Heart left ventricle (tissue), 16 donors: ENCODE data around the gene LRIF1. TPM values are rescaled to one million over a fixed set of nuclear protein-coding genes. Genes with fewer than 3 reads are reported as not detected.

Source experiments
- ATAC-seq, 4 donors: fragments of 200-7000 bp; cut with Tn5 transposase; one replicate each; pipeline ENCODE4 v1.9.1; 2020 to 2022; ENCODE audit warnings: moderate library complexity in 4 of 4, mild to moderate bottlenecking in 3 of 4, moderate number of reproducible peaks in 1 of 4
- DNase-seq, 5 donors: peaks; one replicate each; pipeline ENCODE4 v3.0.0-alpha.2; 2020
- H3K27ac ChIP-seq, 12 donors: fragments of 200-600 bp; sonication (generic) in 4 of 12; one replicate each; pipeline versions ENCODE4 v1.5.0 to v1.8.0; 2016 to 2022; ENCODE audit warnings: mild to moderate bottlenecking in 2 of 12
- H3K27me3 ChIP-seq, 9 donors: fragments of 200-600 bp; sonication (generic) in 2 of 9; one replicate each; pipeline versions ENCODE4 v1.5.1 to v1.8.0; 2016 to 2022; ENCODE audit warnings: mild to moderate bottlenecking in 3 of 9
- H3K36me3 ChIP-seq, 9 donors: fragments of 200-600 bp; sonication (generic) in 2 of 9; one replicate each; pipeline versions ENCODE4 v1.5.0 to v1.8.0; 2018 to 2022; ENCODE audit warnings: mild to moderate bottlenecking in 2 of 9
- H3K4me1 ChIP-seq, 12 donors: fragments of 200-600 bp; sonication (generic) in 4 of 12; one replicate each; pipeline versions ENCODE4 v1.5.0 to v1.8.0; 2016 to 2022; ENCODE audit warnings: mild to moderate bottlenecking in 3 of 12
- H3K4me3 ChIP-seq, 12 donors: fragments of 200-600 bp; sonication (generic) in 4 of 12; one replicate each; pipeline versions ENCODE4 v1.5.0 to v1.8.0; 2017 to 2022; ENCODE audit warnings: mild to moderate bottlenecking in 9 of 12, moderate library complexity in 4 of 12
- H3K9me3 ChIP-seq, 12 donors: fragments of 200-600 bp; sonication (generic) in 4 of 12; one replicate each; pipeline versions ENCODE4 v1.5.0 to v1.8.0; 2016 to 2022; ENCODE audit warnings: mild to moderate bottlenecking in 1 of 12
- CTCF ChIP-seq, 12 donors: fragments of 200-600 bp; sonication (generic) in 4 of 12; IDR thresholded peaks; one replicate each; pipeline versions ENCODE4 v1.5.0 to v1.8.0; 2018 to 2022; ENCODE audit warnings: antibody characterized with exemption in 12 of 12, mild to moderate bottlenecking in 5 of 12
- POLR2A ChIP-seq, 2 donors: fragments of 450-650 bp; IDR thresholded peaks; one replicate each; pipeline ENCODE4 v1.6.1; 2017; ENCODE audit warnings: antibody characterized with exemption in 2 of 2, mild to moderate bottlenecking in 2 of 2, moderate library complexity in 2 of 2
- WGBS, 4 donors: extraction: QIAGEN DNeasy Blood & Tissue Kit in 2 of 4; methylation state at CpG; one replicate each; pipeline versions ENCODE4 v1.1.5 to v1.1.7; 2013 to 2018; 5-methylcytosine and 5-hydroxymethylcytosine counted together
- intact Hi-C, 10 donors: fragments of 100-400 bp; cut with DNase I; formaldehyde crosslinking; loops; one replicate each; pipeline versions ENCODE4 v1.11.1 to v1.14.2; 2022
- polyA plus RNA-seq, 2 donors: library from polyadenylated mRNA; stranded (reverse); fragments of 200-250 nt; gene quantifications; one replicate each; pipeline ENCODE4 v1.2.3, GENCODE V29; 2013
- total RNA-seq, 9 donors: library from RNA; depleted of rRNA in 2 of 9; stranded (reverse); fragments of >200 nt in 2 of 9; fragmentation: NEBNext Ultra II Directional in 3 of 9; extraction: Animal tissue kit (Norgen Biotek cat#: 25700) in 3 of 9; gene quantifications; one replicate each; pipeline versions ENCODE4 v1.1.0 to v1.2.4, GENCODE V29; 2016 to 2023
- donor health status: ischemic (EF 13 %, LVEDD 7.1; RV severe dilation, severe dysfunction).
- donor health status: healthy with polysubstance abuse.
- donor health status: DM: no; HTN: yes; CAD: no.
- donor health status: DM: no; HTN: no; CAD: no.
- donor health status: ischemic (EF 25% LVEDD 6.9; RV normal size, moderate dysfunction).
- donor health status: ischemic (EF 25% LVEDD 5.7; RV mildly dilated, moderate dysfunction).
- donor health status: healthy.
- donor health status: DM: yes; HTN: yes; CAD: no.
- donor health status: ischemic (EF 35%, LVEDD 5.7; RV mildly dilated, moderate dysfunction).
- donor health status: nonischemic (EF 11% LVEDD 7.7; RV severe dilation, severe dysfunction).
- donor health status: DM: yes; HTN: yes; CAD: no.
- donor health status: PGD.
- donor health status: ischemic (EF 29% LVEDD 5.4; RV normal size, mild dysfunction).
- donor health status: nonischemic (EF 23%, LVEDD 6.1; RV moderate dilation, normal function).

Gene LRIF1
- total and polyA plus RNA-seq, 11 donors, result 11.4 to 17.8 (median 15.2) TPM

GRCh38 chr1:110927484-110928075 is 36.1 kb downstream of the LRIF1 start:
- 61 to 72% (median 64%) methylated on average over 2 of the region's 2 CpGs for WGBS, 4 donors
- Histone ChIP-seq H3K9me3 (peaks cover 0 to 24% (median 0%) of the 10 kb centered on the region in 12 donors), H3K27me3 (no peaks in the 10 kb centered on the region), H3K4me3 (no peak overlapping the region), H3K36me3 (no peaks in the 10 kb centered on the region), H3K27ac (no peak overlapping the region), H3K4me1 (no peaks in the 10 kb centered on the region)
- TF ChIP-seq CTCF (IDR thresholded peaks at IDR 0.05) (no peak), POLR2A (IDR thresholded peaks at IDR 0.05) (no peak)
- ATAC-seq (no peak), DNase-seq (no peak)
- intact Hi-C loops, result no loop called here

GRCh38 chr1:110921953-110922352 is 41.8 kb downstream of the LRIF1 start:
- peaks cover 0 to 8% (median 0%) of the 10 kb centered on the region in 12 donors for H3K9me3 ChIP-seq
- H3K4me3 ChIP-seq, result no peak overlapping the region
- DNase-seq, result no peak
- ATAC-seq, result no peak
- WGBS, 4 donors, result 85 to 94% (median 92%) methylated on average over 1 of the region's 1 CpG
- H3K4me1 ChIP-seq, result peaks cover 0 to 2% (median 0%) of the 10 kb centered on the region in 12 donors
- H3K27me3 ChIP-seq, result no peaks in the 10 kb centered on the region
- H3K36me3 ChIP-seq, result no peaks in the 10 kb centered on the region
- intact Hi-C loops, result no loop called here
- no peak overlapping the region for H3K27ac ChIP-seq
- TF ChIP-seq POLR2A (IDR thresholded peaks at IDR 0.05), result no peak
- TF ChIP-seq CTCF (IDR thresholded peaks at IDR 0.05), result no peak

- H3K27ac ChIP-seq, result no peak overlapping the region
- intact Hi-C loops, result no loop called here
- TF ChIP-seq POLR2A (IDR thresholded peaks at IDR 0.05), result no peak
- TF ChIP-seq CTCF (IDR thresholded peaks at IDR 0.05), result no peak
- H3K4me1 ChIP-seq, result peaks cover 0 to 9% (median 0%) of the 10 kb centered on the region in 12 donors
- H3K9me3 ChIP-seq, result peaks cover 0 to 14% (median 1%) of the 10 kb centered on the region in 12 donors
- H3K4me3 ChIP-seq, result no peak overlapping the region
- no peak for ATAC-seq
- WGBS, 4 donors, result 79 to 85% (median 82%) methylated on average over 1 of the region's 1 CpG
- H3K27me3 ChIP-seq, result no peaks in the 10 kb centered on the region
- no peak for DNase-seq
- H3K36me3 ChIP-seq, result no peaks in the 10 kb centered on the region
These were observed 45.7 kb downstream of the LRIF1 start for GRCh38 chr1:110918016-110918415.

- intact Hi-C loops, result no loop called here
- Histone ChIP-seq H3K36me3 (no peaks in the 10 kb centered on the region), H3K4me3 (no peak overlapping the region), H3K27me3 (no peaks in the 10 kb centered on the region), H3K27ac (no peak overlapping the region), H3K9me3 (peaks cover 0 to 23% (median 6%) of the 10 kb centered on the region in 12 donors), H3K4me1 (peaks cover 0 to 9% (median 0%) of the 10 kb centered on the region in 12 donors)
- DNase-seq (no peak), ATAC-seq (no peak)
- TF ChIP-seq POLR2A (IDR thresholded peaks at IDR 0.05), result no peak
- no peak for TF ChIP-seq CTCF (IDR thresholded peaks at IDR 0.05)
- 27 to 42% (median 39%) methylated on average over 2 of the region's 2 CpGs for WGBS, 4 donors
These were observed 46.9 kb downstream of the LRIF1 start for GRCh38 chr1:110916669-110917306.
